GM21528 (cell line): ENCODE results near the gene PLCB1.
"Not testable (repeated sequence)": the region's sequence is repeated elsewhere in the genome, so short reads cannot be mapped to it uniquely, and the experiment has no call there.

Experiments used
- ATAC-seq: cut with Tn5 transposase; IDR thresholded peaks from one replicate; pipeline ENCODE4 v1.9.1; 2021; ENCODE audit warnings: mild to moderate bottlenecking, moderate library complexity; ENCODE audit not compliant: unreplicated experiment, low FRiP score

The PLCB1 gene

GRCh38 chr20:8427419-8428040 is 295.5 kb downstream of the PLCB1 start:
- ATAC-seq: no peak

GRCh38 chr20:8428988-8429387 is 296.9 kb downstream of the PLCB1 start:
- ATAC-seq: no peak

- no peak for ATAC-seq
Measured at GRCh38 chr20:8431538-8432434, 299.7 kb downstream of the PLCB1 start.

- ATAC-seq: no peak
Measured at GRCh38 chr20:8432435-8433148, 300.5 kb downstream of the PLCB1 start.

GRCh38 chr20:8433291-8433690 is 301.2 kb downstream of the PLCB1 start:
- ATAC-seq: no peak

- ATAC-seq: no peak
Measured at GRCh38 chr20:8434326-8434876, 302.3 kb downstream of the PLCB1 start.

- no peak for ATAC-seq
Measured at GRCh38 chr20:8435285-8436035, 303.4 kb downstream of the PLCB1 start.

GRCh38 chr20:8436938-8437337 is 304.9 kb downstream of the PLCB1 start:
- ATAC-seq: not testable (repeated sequence)

- ATAC-seq: no peak
Measured at GRCh38 chr20:8438748-8439147, 306.7 kb downstream of the PLCB1 start.

GRCh38 chr20:8443464-8444072 is 311.5 kb downstream of the PLCB1 start:
- ATAC-seq: no peak

- no peak for ATAC-seq
Measured at GRCh38 chr20:8447262-8448120, 315.4 kb downstream of the PLCB1 start.

GRCh38 chr20:8449123-8449522 is 317.1 kb downstream of the PLCB1 start:
- no peak for ATAC-seq

- ATAC-seq: no peak
Measured at GRCh38 chr20:8454137-8454712, 322.2 kb downstream of the PLCB1 start.

GRCh38 chr20:8456765-8457164 is 324.7 kb downstream of the PLCB1 start:
- no peak for ATAC-seq

GRCh38 chr20:8457978-8458377 is 325.9 kb downstream of the PLCB1 start:
- no peak for ATAC-seq

GRCh38 chr20:8461186-8461585 is 329.1 kb downstream of the PLCB1 start:
- no peak for ATAC-seq

- ATAC-seq: no peak
Measured at GRCh38 chr20:8464368-8464767, 332.3 kb downstream of the PLCB1 start.

- ATAC-seq: not testable (repeated sequence)
Measured at GRCh38 chr20:8466781-8467180, 334.7 kb downstream of the PLCB1 start.

- ATAC-seq: no peak
Measured at GRCh38 chr20:8470156-8470555, 338.1 kb downstream of the PLCB1 start.
